ENCODE data around the gene SNAPC2.
"Not testable (repeated sequence)": the region's sequence is repeated elsewhere in the genome, so short reads cannot be mapped to it uniquely, and the experiment has no call there.

SNAPC2 gene

GRCh38 chr19:7923295-7924191 is 3.4 kb downstream of the SNAPC2 start:
- no peak for DNase-seq

- no peak for DNase-seq
Measured at GRCh38 chr19:7924241-7924640, 4.1 kb downstream of the SNAPC2 start.

GRCh38 chr19:7924651-7925170 is 4.6 kb downstream of the SNAPC2 start:
- DNase-seq: no peak

- peak; percentile 53 for DNase-seq
Measured at GRCh38 chr19:7925171-7925851, 5.2 kb downstream of the SNAPC2 start.

GRCh38 chr19:7926021-7926726 is 6.0 kb downstream of the SNAPC2 start, which contains the start of gene CTXN1:
CTXN1 (minus strand) TSS chr19:7926135; CDS start chr19:7925538, 597 bp downstream.
- peak; percentile 71 for DNase-seq

GRCh38 chr19:7926727-7927604 is 6.8 kb downstream of the SNAPC2 start:
- DNase-seq: no peak

GRCh38 chr19:7927605-7928333 is 7.6 kb downstream of the SNAPC2 start:
- no peak for DNase-seq

GRCh38 chr19:7928334-7928706 is 8.2 kb downstream of the SNAPC2 start:
- no peak for DNase-seq

- peak; percentile 49 for DNase-seq
Measured at GRCh38 chr19:7928741-7929701, 8.9 kb downstream of the SNAPC2 start.

GRCh38 chr19:7930030-7930429 is 9.9 kb downstream of the SNAPC2 start:
- DNase-seq: not testable (repeated sequence)

GRCh38 chr19:7930765-7931164 is 10.6 kb downstream of the SNAPC2 start:
- DNase-seq: no peak

GRCh38 chr19:7931221-7932061 is 11.3 kb downstream of the SNAPC2 start:
- DNase-seq: no peak

- no peak for DNase-seq
Measured at GRCh38 chr19:7932276-7932929, 12.3 kb downstream of the SNAPC2 start.

- DNase-seq: no peak
Measured at GRCh38 chr19:7932930-7933300, 12.8 kb downstream of the SNAPC2 start.

- DNase-seq: no peak
Measured at GRCh38 chr19:7933411-7933810, 13.3 kb downstream of the SNAPC2 start.

- DNase-seq: no peak
Measured at GRCh38 chr19:7933828-7934725, 13.9 kb downstream of the SNAPC2 start.

GRCh38 chr19:7934766-7935165 is 14.6 kb downstream of the SNAPC2 start:
- DNase-seq: no peak

GRCh38 chr19:7940841-7941240 is 20.7 kb downstream of the SNAPC2 start:
- DNase-seq: no peak

All from activated effector memory CD4-positive, alpha-beta T cell treated with Interleukin-2 at 50 U/mL for 16 hours (primary cell).